ENCODE results near the gene ALDOB.

The ALDOB gene

DNA sequence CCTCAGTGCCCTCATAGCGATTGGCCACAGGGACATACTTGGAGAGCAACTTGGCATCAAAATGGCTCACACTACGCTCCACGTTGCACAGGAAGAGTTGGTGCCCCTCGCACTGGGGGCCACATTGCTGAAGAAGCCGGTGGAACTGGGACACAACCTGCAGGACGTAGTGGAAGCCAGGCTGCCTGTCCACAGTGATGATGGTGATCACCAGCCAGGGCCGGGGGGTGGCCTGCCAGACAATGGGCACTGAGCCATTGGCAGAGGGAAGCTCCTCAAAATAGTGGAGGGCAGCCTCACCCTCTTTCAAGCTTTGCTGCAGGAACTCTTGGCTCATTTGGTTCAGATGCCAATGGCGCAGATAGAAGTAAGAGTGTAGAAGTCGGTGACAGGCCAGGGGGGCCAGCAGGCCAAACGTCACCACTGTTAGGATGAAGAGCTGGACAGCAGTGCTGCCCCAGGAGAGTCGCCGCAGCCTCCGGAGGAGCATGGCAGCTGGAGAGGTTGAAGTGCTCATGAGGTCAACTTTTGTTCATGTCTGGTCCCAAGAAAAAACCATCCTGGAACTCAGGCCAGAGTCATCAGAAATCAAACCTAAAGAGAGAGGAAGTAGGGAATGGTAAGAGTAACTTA is 41.1 kb upstream of the ALDOB start:
- no peak for TF ChIP-seq EZH2phosphoT487 (IDR thresholded peaks at IDR 0.05; ENCODE audit: borderline replicate concordance, low read length)
- H3F3A ChIP-seq (ENCODE audit: control insufficient read depth, insufficient read depth) = no peaks in the 10 kb centered on the region
- no peaks in the 10 kb centered on the region for H3K36me3 ChIP-seq (ENCODE audit: control insufficient read depth, low read length)
- H3K4me3 ChIP-seq (ENCODE audit: low read length) = no peak overlapping the region
- no peaks in the 10 kb centered on the region for H3K9me3 ChIP-seq (ENCODE audit: control insufficient read depth, insufficient read depth, low read length)
- H3K27ac ChIP-seq (ENCODE audit: low read depth, low read length) = no peak overlapping the region
- peaks cover 7% of the 10 kb centered on the region for H3K27me3 ChIP-seq (ENCODE audit: control insufficient read depth, low read length)
- no peaks in the 10 kb centered on the region for H3K9me2 ChIP-seq (replicated peaks; ENCODE audit: control insufficient read depth, low read length)
- H3K4me2 ChIP-seq (ENCODE audit: low read length) = no peak overlapping the region
- H3K4me1 ChIP-seq (ENCODE audit: control insufficient read depth, low read length) = no peaks in the 10 kb centered on the region
- H4K20me1 ChIP-seq (ENCODE audit: control insufficient read depth, insufficient read depth, low read depth, low read length) = no peaks in the 10 kb centered on the region
- no peaks in the 10 kb centered on the region for H3K79me2 ChIP-seq (ENCODE audit: control insufficient read depth, low read length)

DNA sequence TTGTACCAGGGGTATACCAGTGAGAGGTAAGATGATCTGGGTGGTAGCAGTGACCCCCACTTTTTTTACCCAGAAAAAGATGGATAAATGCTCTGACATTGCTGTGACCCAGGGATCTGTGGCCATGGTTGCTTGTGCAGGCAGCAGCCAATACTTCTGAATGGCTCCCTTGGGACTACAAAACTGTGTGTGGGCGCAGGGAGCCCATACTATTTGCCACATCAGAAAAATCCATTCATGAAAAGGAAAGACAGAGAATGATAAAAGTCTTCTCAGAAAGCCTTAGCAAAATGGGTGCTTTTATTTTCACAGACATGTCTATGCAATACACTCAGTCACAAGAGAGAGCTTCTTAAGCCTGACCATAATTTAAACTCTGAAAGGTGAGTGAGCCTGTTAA is 37.3 kb upstream of the ALDOB start:
- Histone ChIP-seq H3K9me2 (replicated peaks; ENCODE audit: control insufficient read depth, low read length) (no peaks in the 10 kb centered on the region), H3K4me1 (ENCODE audit: control insufficient read depth, low read length) (no peaks in the 10 kb centered on the region), H3F3A (ENCODE audit: control insufficient read depth, insufficient read depth) (no peaks in the 10 kb centered on the region), H3K9me3 (ENCODE audit: control insufficient read depth, insufficient read depth, low read length) (no peaks in the 10 kb centered on the region), H3K4me2 (ENCODE audit: low read length) (no peak overlapping the region), H3K27me3 (ENCODE audit: control insufficient read depth, low read length) (peaks cover 12% of the 10 kb centered on the region), H4K20me1 (ENCODE audit: control insufficient read depth, insufficient read depth, low read depth, low read length) (no peaks in the 10 kb centered on the region), H3K27ac (ENCODE audit: low read depth, low read length) (no peak overlapping the region), H3K36me3 (ENCODE audit: control insufficient read depth, low read length) (no peaks in the 10 kb centered on the region), H3K4me3 (ENCODE audit: low read length) (no peak overlapping the region), H3K79me2 (ENCODE audit: control insufficient read depth, low read length) (no peaks in the 10 kb centered on the region)
- TF ChIP-seq, protein P1, sequence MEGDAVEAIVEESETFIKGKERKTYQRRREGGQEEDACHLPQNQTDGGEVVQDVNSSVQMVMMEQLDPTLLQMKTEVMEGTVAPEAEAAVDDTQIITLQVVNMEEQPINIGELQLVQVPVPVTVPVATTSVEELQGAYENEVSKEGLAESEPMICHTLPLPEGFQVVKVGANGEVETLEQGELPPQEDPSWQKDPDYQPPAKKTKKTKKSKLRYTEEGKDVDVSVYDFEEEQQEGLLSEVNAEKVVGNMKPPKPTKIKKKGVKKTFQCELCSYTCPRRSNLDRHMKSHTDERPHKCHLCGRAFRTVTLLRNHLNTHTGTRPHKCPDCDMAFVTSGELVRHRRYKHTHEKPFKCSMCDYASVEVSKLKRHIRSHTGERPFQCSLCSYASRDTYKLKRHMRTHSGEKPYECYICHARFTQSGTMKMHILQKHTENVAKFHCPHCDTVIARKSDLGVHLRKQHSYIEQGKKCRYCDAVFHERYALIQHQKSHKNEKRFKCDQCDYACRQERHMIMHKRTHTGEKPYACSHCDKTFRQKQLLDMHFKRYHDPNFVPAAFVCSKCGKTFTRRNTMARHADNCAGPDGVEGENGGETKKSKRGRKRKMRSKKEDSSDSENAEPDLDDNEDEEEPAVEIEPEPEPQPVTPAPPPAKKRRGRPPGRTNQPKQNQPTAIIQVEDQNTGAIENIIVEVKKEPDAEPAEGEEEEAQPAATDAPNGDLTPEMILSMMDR (IDR thresholded peaks at IDR 0.05; ENCODE audit: low read depth, low read length, poor library complexity, severe bottlenecking) = no peak
- TF ChIP-seq EZH2phosphoT487 (IDR thresholded peaks at IDR 0.05; ENCODE audit: borderline replicate concordance, low read length) = no peak

DNA sequence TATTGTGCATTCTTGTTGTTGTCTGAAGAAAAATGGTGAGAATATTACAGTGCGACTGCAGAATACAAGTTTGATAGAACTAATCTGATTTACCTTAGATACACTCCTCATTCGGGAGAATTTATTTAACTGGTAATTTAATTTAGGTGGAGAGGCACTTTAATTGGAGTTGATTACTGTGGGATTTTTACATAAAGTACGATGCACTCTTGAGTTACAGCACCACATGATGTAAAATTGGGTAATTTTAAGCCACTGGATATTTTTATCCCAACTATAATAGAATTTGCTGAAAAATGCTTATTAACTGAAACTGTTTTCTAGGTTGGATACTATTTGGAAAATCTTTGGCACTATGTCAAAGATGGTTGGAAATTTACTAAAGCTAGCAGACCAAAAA is 35.4 kb upstream of the ALDOB start:
- no peak overlapping the region for H3K27ac ChIP-seq (ENCODE audit: low read depth, low read length)
- no peaks in the 10 kb centered on the region for H3F3A ChIP-seq (ENCODE audit: control insufficient read depth, insufficient read depth)
- no peaks in the 10 kb centered on the region for H3K79me2 ChIP-seq (ENCODE audit: control insufficient read depth, low read length)
- no peak overlapping the region for H3K4me2 ChIP-seq (ENCODE audit: low read length)
- H3K9me2 ChIP-seq (replicated peaks; ENCODE audit: control insufficient read depth, low read length) = no peaks in the 10 kb centered on the region
- TF ChIP-seq, protein P1 (IDR thresholded peaks at IDR 0.05; ENCODE audit: low read depth, low read length, poor library complexity, severe bottlenecking) = no peak
- no peak for TF ChIP-seq EZH2phosphoT487 (IDR thresholded peaks at IDR 0.05; ENCODE audit: borderline replicate concordance, low read length)
- H3K4me3 ChIP-seq (ENCODE audit: low read length) = no peak overlapping the region
- H3K4me1 ChIP-seq (ENCODE audit: control insufficient read depth, low read length) = no peaks in the 10 kb centered on the region
- H3K9me3 ChIP-seq (ENCODE audit: control insufficient read depth, insufficient read depth, low read length) = no peaks in the 10 kb centered on the region
- H4K20me1 ChIP-seq (ENCODE audit: control insufficient read depth, insufficient read depth, low read depth, low read length) = no peaks in the 10 kb centered on the region
- H3K27me3 ChIP-seq (ENCODE audit: control insufficient read depth, low read length) = peaks cover 12% of the 10 kb centered on the region
- H3K36me3 ChIP-seq (ENCODE audit: control insufficient read depth, low read length) = no peaks in the 10 kb centered on the region

DNA sequence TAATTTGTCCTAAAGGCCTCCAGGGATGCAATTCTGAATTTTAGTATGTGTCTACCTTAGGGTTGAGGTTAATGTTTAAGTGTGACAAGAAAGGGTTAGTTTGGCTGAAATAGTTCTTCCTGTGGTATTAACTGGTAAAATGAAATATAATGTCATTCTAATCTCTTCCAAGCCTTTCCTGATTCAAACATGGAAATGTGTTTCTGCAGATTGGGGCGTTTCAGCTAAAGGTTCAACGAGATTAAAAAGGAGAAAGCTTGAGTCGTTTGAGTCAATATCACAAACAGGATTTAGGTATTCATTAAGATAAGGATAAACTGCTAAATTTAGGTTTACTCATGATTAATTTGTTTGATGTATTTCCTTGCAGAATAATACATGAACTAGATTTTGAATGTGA is 34.4 kb upstream of the ALDOB start:
- Histone ChIP-seq H3K36me3 (ENCODE audit: control insufficient read depth, low read length) (no peaks in the 10 kb centered on the region), H3K4me1 (ENCODE audit: control insufficient read depth, low read length) (no peaks in the 10 kb centered on the region), H3F3A (ENCODE audit: control insufficient read depth, insufficient read depth) (no peaks in the 10 kb centered on the region), H3K27ac (ENCODE audit: low read depth, low read length) (no peak overlapping the region), H3K4me3 (ENCODE audit: low read length) (no peak overlapping the region), H4K20me1 (ENCODE audit: control insufficient read depth, insufficient read depth, low read depth, low read length) (no peaks in the 10 kb centered on the region), H3K79me2 (ENCODE audit: control insufficient read depth, low read length) (no peaks in the 10 kb centered on the region), H3K9me3 (ENCODE audit: control insufficient read depth, insufficient read depth, low read length) (no peaks in the 10 kb centered on the region), H3K27me3 (ENCODE audit: control insufficient read depth, low read length) (peaks cover 14% of the 10 kb centered on the region), H3K4me2 (ENCODE audit: low read length) (no peak overlapping the region), H3K9me2 (replicated peaks; ENCODE audit: control insufficient read depth, low read length) (no peaks in the 10 kb centered on the region)
- TF ChIP-seq EZH2phosphoT487 (IDR thresholded peaks at IDR 0.05; ENCODE audit: borderline replicate concordance, low read length) = no peak
- TF ChIP-seq, protein P1 (IDR thresholded peaks at IDR 0.05; ENCODE audit: low read depth, low read length, poor library complexity, severe bottlenecking) = no peak
